ENCODE data around the gene RSAD2.
"Not testable (repeated sequence)": the region's sequence is repeated elsewhere in the genome, so short reads cannot be mapped to it uniquely, and the experiment has no call there.

RSAD2 gene

GRCh38 chr2:6928452-6928851, 50.9 kb downstream of the RSAD2 start:
- no peak for DNase-seq

- no peak for DNase-seq
Observed at GRCh38 chr2:6929196-6929819, 51.7 kb downstream of the RSAD2 start.

GRCh38 chr2:6930923-6931647, 53.5 kb downstream of the RSAD2 start:
- DNase-seq = no peak

- DNase-seq = no peak
Observed at GRCh38 chr2:6931753-6932152, 54.2 kb downstream of the RSAD2 start.

GRCh38 chr2:6932206-6932605, 54.6 kb downstream of the RSAD2 start:
- DNase-seq = no peak

- DNase-seq = no peak
Observed at GRCh38 chr2:6932828-6933227, 55.3 kb downstream of the RSAD2 start.

GRCh38 chr2:6933911-6934310, 56.3 kb downstream of the RSAD2 start:
- no peak for DNase-seq

- no peak for DNase-seq
Observed at GRCh38 chr2:6934345-6934744, 56.8 kb downstream of the RSAD2 start.

- DNase-seq = no peak
Observed at GRCh38 chr2:6934758-6935651, 57.4 kb downstream of the RSAD2 start.

GRCh38 chr2:6935652-6936020, 58.1 kb downstream of the RSAD2 start:
- DNase-seq = not testable (repeated sequence)

- no peak for DNase-seq
Observed at GRCh38 chr2:6937157-6937556, 59.6 kb downstream of the RSAD2 start.

- no peak for DNase-seq
Observed at GRCh38 chr2:6937582-6937981, 60.0 kb downstream of the RSAD2 start.

GRCh38 chr2:6939071-6939470, 61.5 kb downstream of the RSAD2 start:
- DNase-seq = no peak

- DNase-seq = no peak
Observed at GRCh38 chr2:6940820-6941219, 63.2 kb downstream of the RSAD2 start.

- DNase-seq = no peak
Observed at GRCh38 chr2:6941299-6942046, 63.9 kb downstream of the RSAD2 start.

GRCh38 chr2:6942848-6943247, 65.3 kb downstream of the RSAD2 start:
- no peak for DNase-seq

- DNase-seq = no peak
Observed at GRCh38 chr2:6943523-6943922, 65.9 kb downstream of the RSAD2 start.

- no peak for DNase-seq
Observed at GRCh38 chr2:6943971-6944370, 66.4 kb downstream of the RSAD2 start.

- no peak for DNase-seq
Observed at GRCh38 chr2:6944555-6944954, 67.0 kb downstream of the RSAD2 start.

- no peak for DNase-seq
Observed at GRCh38 chr2:6945087-6945813, 67.7 kb downstream of the RSAD2 start.

- no peak for DNase-seq
Observed at GRCh38 chr2:6945821-6946220, 68.2 kb downstream of the RSAD2 start.

GRCh38 chr2:6946722-6947121, 69.1 kb downstream of the RSAD2 start:
- DNase-seq = no peak

Measured in SHP77 (cell line).